Endodermal cell (in vitro differentiated cells): ENCODE measurements around the gene RAPH1. TPM values are rescaled to one million over a fixed set of nuclear protein-coding genes. Genes with fewer than 3 reads are reported as not detected.

Experiments used
- DNase-seq: peaks from one replicate; pipeline ENCODE4 v3.0.0-alpha.2; 2017
- H3K27ac ChIP-seq: 2 replicates; pipeline ENCODE4 v1.5.1; 2013; ENCODE audit warnings: mild to moderate bottlenecking, low read depth, low read length, moderate library complexity
- H3K27me3 ChIP-seq: 2 replicates; pipeline ENCODE4 v1.6.1; 2013; ENCODE audit warnings: mild to moderate bottlenecking, low read length, moderate library complexity; ENCODE audit not compliant: insufficient read depth, control insufficient read depth, poor library complexity, severe bottlenecking
- H3K36me3 ChIP-seq: 2 replicates; pipeline ENCODE4 v1.7.0; 2013; ENCODE audit warnings: mild to moderate bottlenecking, low read length, moderate library complexity; ENCODE audit not compliant: control insufficient read depth, insufficient read depth
- H3K4me1 ChIP-seq: one replicate; pipeline ENCODE4 v1.7.0; 2013; ENCODE audit warnings: low read length; ENCODE audit not compliant: control insufficient read depth, insufficient read depth
- H3K4me3 ChIP-seq: 2 replicates; pipeline ENCODE4 v1.5.1; 2013; ENCODE audit warnings: mild to moderate bottlenecking, low read length, moderate library complexity
- H3K9ac ChIP-seq: 2 replicates; pipeline ENCODE4 v1.6.1; 2013; ENCODE audit warnings: mild to moderate bottlenecking, low read length, moderate library complexity; ENCODE audit not compliant: poor library complexity, severe bottlenecking; ENCODE audit errors: extremely low read depth
- H3K9me3 ChIP-seq: 2 replicates; pipeline ENCODE4 v1.6.1; 2013; ENCODE audit warnings: mild to moderate bottlenecking, low read length, moderate library complexity; ENCODE audit not compliant: control insufficient read depth
- H3K27ac Mint-ChIP-seq: 2 replicates; pipeline ENCODE4 v1.8.0; 2020; ENCODE audit warnings: mixed read lengths
- H3K27me3 Mint-ChIP-seq: 2 replicates; pipeline ENCODE4 v1.8.0; 2021; ENCODE audit warnings: mild to moderate bottlenecking, mixed read lengths; ENCODE audit not compliant: insufficient read depth
- H3K36me3 Mint-ChIP-seq: 2 replicates; pipeline ENCODE4 v1.8.0; 2020; ENCODE audit warnings: low read depth, mixed read lengths
- H3K4me1 Mint-ChIP-seq: 2 replicates; pipeline ENCODE4 v1.8.0; 2020; ENCODE audit warnings: mixed read lengths
- H3K4me3 Mint-ChIP-seq: 2 replicates; pipeline ENCODE4 v1.8.0; 2020; ENCODE audit warnings: mild to moderate bottlenecking, moderate library complexity, mixed read lengths
- H3K9me3 Mint-ChIP-seq: 2 replicates; pipeline ENCODE4 v1.8.0; 2020; ENCODE audit warnings: mild to moderate bottlenecking, mixed read lengths
- WGBS, 2 experiments: methylation state at CpG; one replicate each; pipeline versions ENCODE4 v1.1.5 to v1.1.7; 2013; ENCODE audit warnings: missing lambda C conversion rate in 2 of 2, mixed read lengths in 1 of 2; ENCODE audit not compliant: insufficient coverage in 1 of 2, insufficient read length in 1 of 2; 5-methylcytosine and 5-hydroxymethylcytosine counted together
- total RNA-seq, 2 donors: library from RNA; stranded (reverse); fragmentation: NEBNext Ultra II Directional in 1 of 2; extraction: Animal tissue kit (Norgen Biotek cat#: 25700) in 1 of 2; gene quantifications; 2 replicates in 1 of 2; 3 replicates in 1 of 2; pipeline ENCODE4 v1.2.1, GENCODE V29; 2021
- TF ChIP-seq, protein P1 (sequence below): fragments of 200-600 bp; sonication (generic); conservative IDR thresholded peaks from 2 replicates; pipeline ENCODE4 v1.5.0; 2021; ENCODE audit warnings: antibody characterized with exemption, mild to moderate bottlenecking

RAPH1 gene
- total RNA-seq, 2 donors from 2014 or later, result 23.5 to 24.6 TPM

- Histone ChIP-seq H3K36me3 (no peaks in the 10 kb centered on the region), H3K4me3 (no peak overlapping the region), H3K9me3 (no peaks in the 10 kb centered on the region), H3K4me1 (no peaks in the 10 kb centered on the region), H3K27me3 (no peaks in the 10 kb centered on the region), H3K27ac (no peak overlapping the region), H3K9ac (no peak overlapping the region)
- no peaks in the 10 kb centered on the region for H3K9me3 Mint-ChIP-seq
- H3K27ac Mint-ChIP-seq, result no peak overlapping the region
- H3K4me1 Mint-ChIP-seq, result no peaks in the 10 kb centered on the region
- H3K36me3 Mint-ChIP-seq, result no peaks in the 10 kb centered on the region
- TF ChIP-seq, protein P1, sequence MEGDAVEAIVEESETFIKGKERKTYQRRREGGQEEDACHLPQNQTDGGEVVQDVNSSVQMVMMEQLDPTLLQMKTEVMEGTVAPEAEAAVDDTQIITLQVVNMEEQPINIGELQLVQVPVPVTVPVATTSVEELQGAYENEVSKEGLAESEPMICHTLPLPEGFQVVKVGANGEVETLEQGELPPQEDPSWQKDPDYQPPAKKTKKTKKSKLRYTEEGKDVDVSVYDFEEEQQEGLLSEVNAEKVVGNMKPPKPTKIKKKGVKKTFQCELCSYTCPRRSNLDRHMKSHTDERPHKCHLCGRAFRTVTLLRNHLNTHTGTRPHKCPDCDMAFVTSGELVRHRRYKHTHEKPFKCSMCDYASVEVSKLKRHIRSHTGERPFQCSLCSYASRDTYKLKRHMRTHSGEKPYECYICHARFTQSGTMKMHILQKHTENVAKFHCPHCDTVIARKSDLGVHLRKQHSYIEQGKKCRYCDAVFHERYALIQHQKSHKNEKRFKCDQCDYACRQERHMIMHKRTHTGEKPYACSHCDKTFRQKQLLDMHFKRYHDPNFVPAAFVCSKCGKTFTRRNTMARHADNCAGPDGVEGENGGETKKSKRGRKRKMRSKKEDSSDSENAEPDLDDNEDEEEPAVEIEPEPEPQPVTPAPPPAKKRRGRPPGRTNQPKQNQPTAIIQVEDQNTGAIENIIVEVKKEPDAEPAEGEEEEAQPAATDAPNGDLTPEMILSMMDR, result no peak
- H3K27me3 Mint-ChIP-seq, result peaks cover 3% of the 10 kb centered on the region
- DNase-seq, result no peak
- no peak overlapping the region for H3K4me3 Mint-ChIP-seq
Measured at GRCh38 chr2:203548887-203549286, 13.8 kb upstream of the RAPH1 start.

DNA sequence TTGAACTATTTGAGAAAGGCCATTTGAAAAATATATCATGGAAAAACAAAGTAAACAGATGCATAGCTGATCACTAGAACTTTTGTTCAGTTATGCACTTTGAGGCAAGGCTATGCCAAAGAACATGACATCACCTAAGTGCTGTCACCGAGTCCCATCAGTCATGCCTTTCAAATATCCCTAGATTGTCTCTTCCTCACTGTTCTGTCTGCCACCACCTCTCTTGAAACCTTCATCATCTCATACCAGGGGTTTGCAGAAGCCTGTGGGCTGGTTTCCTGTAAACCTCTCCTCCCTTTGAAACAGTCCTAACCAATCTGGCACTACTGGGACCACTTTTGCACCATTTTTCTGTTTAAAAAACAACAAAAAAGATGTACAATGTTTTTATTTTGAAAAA, 12.3 kb upstream of the RAPH1 start:
- no peak overlapping the region for H3K4me3 Mint-ChIP-seq
- H3K27me3 Mint-ChIP-seq, result peaks cover 3% of the 10 kb centered on the region
- H3K27ac Mint-ChIP-seq, result no peak overlapping the region
- Histone ChIP-seq H3K9ac (no peak overlapping the region), H3K27me3 (no peaks in the 10 kb centered on the region), H3K27ac (no peak overlapping the region), H3K4me1 (no peaks in the 10 kb centered on the region), H3K4me3 (no peak overlapping the region), H3K36me3 (no peaks in the 10 kb centered on the region), H3K9me3 (no peaks in the 10 kb centered on the region)
- WGBS, 2 experiments, result 71 to 93% methylated on average over 1 of the region's 1 CpG
- no peak for DNase-seq
- H3K9me3 Mint-ChIP-seq, result no peaks in the 10 kb centered on the region
- TF ChIP-seq, protein P1, result no peak
- H3K36me3 Mint-ChIP-seq, result no peaks in the 10 kb centered on the region
- no peaks in the 10 kb centered on the region for H3K4me1 Mint-ChIP-seq

- H3K4me1 ChIP-seq, result no peaks in the 10 kb centered on the region
- 94 to 100% methylated on average over 4 of the region's 4 CpGs for WGBS, 2 experiments
- H3K36me3 Mint-ChIP-seq, result no peaks in the 10 kb centered on the region
- peaks cover 1% of the 10 kb centered on the region for H3K27me3 Mint-ChIP-seq
- no peak overlapping the region for H3K27ac ChIP-seq
- no peaks in the 10 kb centered on the region for H3K9me3 Mint-ChIP-seq
- no peak overlapping the region for H3K27ac Mint-ChIP-seq
- no peaks in the 10 kb centered on the region for H3K36me3 ChIP-seq
- H3K4me3 Mint-ChIP-seq, result no peak overlapping the region
- H3K4me1 Mint-ChIP-seq, result no peaks in the 10 kb centered on the region
- no peak overlapping the region for H3K9ac ChIP-seq
- DNase-seq, result no peak
- no peak overlapping the region for H3K4me3 ChIP-seq
- TF ChIP-seq, protein P1, result no peak
- no peaks in the 10 kb centered on the region for H3K27me3 ChIP-seq
- no peaks in the 10 kb centered on the region for H3K9me3 ChIP-seq
Measured at GRCh38 chr2:203544402-203544801, 9.3 kb upstream of the RAPH1 start.
